ENCODE results near the gene ADM5.
A peak's percentile ranks its signal among the peaks of the same experiment; 100 is the strongest.

Gene ADM5

GRCh38 chr19:49689133-49690078 lies at the start of gene ADM5:
Gene ADM5, plus strand, starts transcription at chr19:49689594. Its CDS starts 244 bp downstream, at chr19:49689838.
- H3K36me3 ChIP-seq (ENCODE audit: control insufficient read depth, low read depth, low read length) = peaks cover 43% of the 10 kb centered on the region
- H3K27me3 ChIP-seq (ENCODE audit: control insufficient read depth, insufficient read depth, low read length) = no peaks in the 10 kb centered on the region
- H3K9me3 ChIP-seq (ENCODE audit: control insufficient read depth, low read depth, low read length) = no peaks in the 10 kb centered on the region
- H3K4me3 ChIP-seq (ENCODE audit: low read length) = peak within 1 kb of the TSS; percentile 79
- peak within 1 kb of the TSS; percentile 48 for H3K27ac ChIP-seq (ENCODE audit: low read length)
- no peaks in the 10 kb centered on the region for H3K4me1 ChIP-seq (ENCODE audit: control insufficient read depth, low read depth, low read length)
- H3K9ac ChIP-seq (ENCODE audit: low read length) = peak within 1 kb of the TSS; percentile 64

- no peaks in the 10 kb centered on the region for H3K9me3 ChIP-seq (ENCODE audit: control insufficient read depth, low read depth, low read length)
- H3K36me3 ChIP-seq (ENCODE audit: control insufficient read depth, low read depth, low read length) = no peaks in the 10 kb centered on the region
- H3K9ac ChIP-seq (ENCODE audit: low read length) = peak within 1 kb of the TSS; percentile 81
- H3K27me3 ChIP-seq (ENCODE audit: control insufficient read depth, insufficient read depth, low read length) = peaks cover 10% of the 10 kb centered on the region
- peaks cover 37% of the 10 kb centered on the region for H3K4me1 ChIP-seq (ENCODE audit: control insufficient read depth, low read depth, low read length)
- H3K27ac ChIP-seq (ENCODE audit: low read length) = peak within 1 kb of the TSS; percentile 78
- H3K4me3 ChIP-seq (ENCODE audit: low read length) = peak within 1 kb of the TSS; percentile 52
Measured at GRCh38 chr19:49640113-49640898, 49.1 kb upstream of the ADM5 start, which contains the start of gene RRAS. Gene RRAS, minus strand, starts transcription at chr19:49640143. Its CDS starts 45 bp downstream, at chr19:49640098.

GRCh38 chr19:49641688-49642491 lies 47.5 kb upstream of the ADM5 start, which contains the start of gene SCAF1:
Gene SCAF1, plus strand, starts transcription at chr19:49642209. Its CDS starts 2,818 bp downstream, at chr19:49645027.
- H3K27me3 ChIP-seq (ENCODE audit: control insufficient read depth, insufficient read depth, low read length) = peaks cover 10% of the 10 kb centered on the region
- H3K9ac ChIP-seq (ENCODE audit: low read length) = peak within 1 kb of the TSS; percentile 98
- peaks cover 37% of the 10 kb centered on the region for H3K4me1 ChIP-seq (ENCODE audit: control insufficient read depth, low read depth, low read length)
- H3K27ac ChIP-seq (ENCODE audit: low read length) = peak within 1 kb of the TSS; percentile 91
- H3K36me3 ChIP-seq (ENCODE audit: control insufficient read depth, low read depth, low read length) = peaks cover 8% of the 10 kb centered on the region
- peak within 1 kb of the TSS; percentile 98 for H3K4me3 ChIP-seq (ENCODE audit: low read length)
- H3K9me3 ChIP-seq (ENCODE audit: control insufficient read depth, low read depth, low read length) = no peaks in the 10 kb centered on the region

- peaks cover 11% of the 10 kb centered on the region for H3K36me3 ChIP-seq (ENCODE audit: control insufficient read depth, low read depth, low read length)
- no peaks in the 10 kb centered on the region for H3K9me3 ChIP-seq (ENCODE audit: control insufficient read depth, low read depth, low read length)
- H3K4me3 ChIP-seq (ENCODE audit: low read length) = peak overlapping the region; percentile 98
- H3K9ac ChIP-seq (ENCODE audit: low read length) = peak overlapping the region; percentile 98
- H3K4me1 ChIP-seq (ENCODE audit: control insufficient read depth, low read depth, low read length) = peaks cover 37% of the 10 kb centered on the region
- peaks cover 10% of the 10 kb centered on the region for H3K27me3 ChIP-seq (ENCODE audit: control insufficient read depth, insufficient read depth, low read length)
- peak overlapping the region; percentile 91 for H3K27ac ChIP-seq (ENCODE audit: low read length)
Measured at GRCh38 chr19:49642492-49643035, 46.8 kb upstream of the ADM5 start.

GRCh38 chr19:49643466-49643865 lies 45.9 kb upstream of the ADM5 start:
- H3K4me1 ChIP-seq (ENCODE audit: control insufficient read depth, low read depth, low read length) = peaks cover 33% of the 10 kb centered on the region
- no peak overlapping the region for H3K27ac ChIP-seq (ENCODE audit: low read length)
- no peaks in the 10 kb centered on the region for H3K9me3 ChIP-seq (ENCODE audit: control insufficient read depth, low read depth, low read length)
- peaks cover 10% of the 10 kb centered on the region for H3K27me3 ChIP-seq (ENCODE audit: control insufficient read depth, insufficient read depth, low read length)
- H3K9ac ChIP-seq (ENCODE audit: low read length) = peak overlapping the region; percentile 98
- peak overlapping the region; percentile 98 for H3K4me3 ChIP-seq (ENCODE audit: low read length)
- peaks cover 11% of the 10 kb centered on the region for H3K36me3 ChIP-seq (ENCODE audit: control insufficient read depth, low read depth, low read length)

- Histone ChIP-seq H3K36me3 (ENCODE audit: control insufficient read depth, low read depth, low read length) (peaks cover 24% of the 10 kb centered on the region), H3K9me3 (ENCODE audit: control insufficient read depth, low read depth, low read length) (no peaks in the 10 kb centered on the region), H3K4me3 (ENCODE audit: low read length) (no peak overlapping the region), H3K9ac (ENCODE audit: low read length) (no peak overlapping the region), H3K27ac (ENCODE audit: low read length) (no peak overlapping the region), H3K4me1 (ENCODE audit: control insufficient read depth, low read depth, low read length) (peaks cover 21% of the 10 kb centered on the region), H3K27me3 (ENCODE audit: control insufficient read depth, insufficient read depth, low read length) (no peaks in the 10 kb centered on the region)
Measured at GRCh38 chr19:49645592-49645991, 43.8 kb upstream of the ADM5 start.

- Histone ChIP-seq H3K4me1 (ENCODE audit: control insufficient read depth, low read depth, low read length) (peaks cover 18% of the 10 kb centered on the region), H3K9me3 (ENCODE audit: control insufficient read depth, low read depth, low read length) (no peaks in the 10 kb centered on the region), H3K4me3 (ENCODE audit: low read length) (no peak overlapping the region), H3K27ac (ENCODE audit: low read length) (no peak overlapping the region), H3K27me3 (ENCODE audit: control insufficient read depth, insufficient read depth, low read length) (no peaks in the 10 kb centered on the region), H3K9ac (ENCODE audit: low read length) (no peak overlapping the region), H3K36me3 (ENCODE audit: control insufficient read depth, low read depth, low read length) (peaks cover 24% of the 10 kb centered on the region)
Measured at GRCh38 chr19:49645995-49646394, 43.4 kb upstream of the ADM5 start.

- Histone ChIP-seq H3K9ac (ENCODE audit: low read length) (no peak overlapping the region), H3K4me3 (ENCODE audit: low read length) (no peak overlapping the region), H3K4me1 (ENCODE audit: control insufficient read depth, low read depth, low read length) (peaks cover 12% of the 10 kb centered on the region), H3K36me3 (ENCODE audit: control insufficient read depth, low read depth, low read length) (peaks cover 24% of the 10 kb centered on the region), H3K9me3 (ENCODE audit: control insufficient read depth, low read depth, low read length) (no peaks in the 10 kb centered on the region), H3K27ac (ENCODE audit: low read length) (no peak overlapping the region), H3K27me3 (ENCODE audit: control insufficient read depth, insufficient read depth, low read length) (no peaks in the 10 kb centered on the region)
Measured at GRCh38 chr19:49646586-49646985, 42.8 kb upstream of the ADM5 start.

GRCh38 chr19:49651029-49651819 lies 38.2 kb upstream of the ADM5 start:
- no peak overlapping the region for H3K4me3 ChIP-seq (ENCODE audit: low read length)
- H3K9me3 ChIP-seq (ENCODE audit: control insufficient read depth, low read depth, low read length) = no peaks in the 10 kb centered on the region
- peaks cover 50% of the 10 kb centered on the region for H3K36me3 ChIP-seq (ENCODE audit: control insufficient read depth, low read depth, low read length)
- H3K4me1 ChIP-seq (ENCODE audit: control insufficient read depth, low read depth, low read length) = no peaks in the 10 kb centered on the region
- H3K27ac ChIP-seq (ENCODE audit: low read length) = no peak overlapping the region
- no peaks in the 10 kb centered on the region for H3K27me3 ChIP-seq (ENCODE audit: control insufficient read depth, insufficient read depth, low read length)
- H3K9ac ChIP-seq (ENCODE audit: low read length) = no peak overlapping the region

- Histone ChIP-seq H3K36me3 (ENCODE audit: control insufficient read depth, low read depth, low read length) (peaks cover 43% of the 10 kb centered on the region), H3K9me3 (ENCODE audit: control insufficient read depth, low read depth, low read length) (no peaks in the 10 kb centered on the region), H3K9ac (ENCODE audit: low read length) (no peak overlapping the region), H3K27me3 (ENCODE audit: control insufficient read depth, insufficient read depth, low read length) (no peaks in the 10 kb centered on the region), H3K4me3 (ENCODE audit: low read length) (no peak overlapping the region), H3K4me1 (ENCODE audit: control insufficient read depth, low read depth, low read length) (no peaks in the 10 kb centered on the region), H3K27ac (ENCODE audit: low read length) (no peak overlapping the region)
Measured at GRCh38 chr19:49651820-49652550, 37.4 kb upstream of the ADM5 start.
